Endothelial cell of umbilical vein (primary cell): Measurements from ENCODE around the gene MRPS27. TPM values are rescaled to one million over a fixed set of nuclear protein-coding genes. Genes with fewer than 3 reads are reported as not detected.

Source experiments
- BruUV-seq: library from RNA; stranded (reverse); fragments of 400-500 nt; replicated peaks from 2 replicates; lab custom pipeline; 2021; lab: Mats Ljungman, UMichigan
- CTCF ChIA-PET: fragments of 300-600, 350-600 bp; sonication (Branson Sonifier 250); formaldehyde crosslinking; loops from one replicate; lab custom pipeline; 2021; ENCODE audit warnings: antibody characterized with exemption, inconsistent platforms; lab: Charles Lee
- POLR2A ChIA-PET: fragments of 300-600, 350-600 bp; sonication (Branson Sonifier 250); formaldehyde crosslinking; loops from one replicate; lab custom pipeline; 2021; ENCODE audit warnings: antibody characterized with exemption, inconsistent platforms; lab: Charles Lee
- DNase-seq: peaks from one replicate; pipeline ENCODE4 v3.0.0-alpha.2; 2011; ENCODE audit warnings: low read depth, low spot score
- FAIRE-seq: peaks from 2 replicates; lab custom pipeline; 2011; peaks lifted over from hg19 to GRCh38; lab: Jason Lieb, UNC
- H2AFZ ChIP-seq: 2 replicates; pipeline ENCODE4 v1.6.0; 2012; ENCODE audit warnings: low read depth, low read length, control low read depth, inconsistent platforms
- H3K27ac ChIP-seq: 2 replicates; pipeline ENCODE4 v1.5.1; 2011; ENCODE audit warnings: low read depth, mild to moderate bottlenecking, control low read depth, low read length, moderate library complexity; ENCODE audit not compliant: insufficient read depth
- H3K27me3 ChIP-seq, 2 experiments: 2 replicates each; pipeline versions ENCODE4 v1.6.0 to v1.6.1; 2011; ENCODE audit warnings: low read length in 2 of 2, mixed read lengths in 1 of 2; ENCODE audit not compliant: control insufficient read depth in 2 of 2, insufficient read depth in 2 of 2
- H3K36me3 ChIP-seq, 2 experiments: 2 replicates in 1 of 2; 3 replicates in 1 of 2; pipeline ENCODE4 v1.5.1; 2011; ENCODE audit warnings: low read length in 2 of 2, mild to moderate bottlenecking in 1 of 2, moderate library complexity in 1 of 2; ENCODE audit not compliant: control insufficient read depth in 2 of 2, insufficient read depth in 2 of 2; ENCODE audit errors: extremely low read depth in 1 of 2
- H3K4me1 ChIP-seq: 3 replicates; pipeline ENCODE4 v1.5.1; 2011; ENCODE audit warnings: mild to moderate bottlenecking, low read length; ENCODE audit not compliant: control insufficient read depth, insufficient read depth; ENCODE audit errors: extremely low read depth
- H3K4me2 ChIP-seq: 2 replicates; pipeline ENCODE4 v1.6.1; 2011; ENCODE audit warnings: low read length, control low read depth, mixed read lengths; ENCODE audit not compliant: insufficient read depth
- H3K4me3 ChIP-seq, 3 experiments: fragments of 200-600 bp in 1 of 3; sonication (generic), shearing (Covaris generic) in 1 of 3; replicated peaks in 1 of 3; 2 replicates each; pipeline ENCODE4 v1.5.1; 2011 to 2016; ENCODE audit warnings: control low read depth in 3 of 3, low read length in 3 of 3, mild to moderate bottlenecking in 2 of 3, inconsistent platforms in 1 of 3, low read depth in 1 of 3, moderate library complexity in 1 of 3; ENCODE audit not compliant: insufficient read depth in 1 of 3
- H3K79me2 ChIP-seq: 2 replicates; pipeline ENCODE4 v1.6.0; 2012; ENCODE audit warnings: low read length, inconsistent platforms; ENCODE audit not compliant: control insufficient read depth, insufficient read depth
- H3K9ac ChIP-seq: replicated peaks from 2 replicates; pipeline ENCODE3; 2011; ENCODE audit warnings: low read length, control low read depth; ENCODE audit not compliant: insufficient read depth; ENCODE audit errors: extremely low read depth
- H3K9me1 ChIP-seq: replicated peaks from 3 replicates; pipeline ENCODE4 v1.6.0; 2011; ENCODE audit warnings: mild to moderate bottlenecking, low read length; ENCODE audit not compliant: control insufficient read depth, insufficient read depth; ENCODE audit errors: extremely low read depth
- H3K9me3 ChIP-seq: replicated peaks from 2 replicates; pipeline ENCODE4 v1.5.1; 2012; ENCODE audit warnings: low read length, inconsistent platforms; ENCODE audit not compliant: control insufficient read depth, insufficient read depth
- H4K20me1 ChIP-seq: replicated peaks from 2 replicates; pipeline ENCODE3; 2011; ENCODE audit warnings: mild to moderate bottlenecking, low read length; ENCODE audit not compliant: control insufficient read depth, insufficient read depth; ENCODE audit errors: extremely low read depth
- CTCF ChIP-seq, 2 donors: IDR thresholded peaks; 1 replicate in 1 of 2; 2 replicates in 1 of 2; pipeline ENCODE4 v1.5.1; 2011; ENCODE audit warnings: low read length in 2 of 2, mild to moderate bottlenecking in 2 of 2, moderate library complexity in 2 of 2, control low read depth in 1 of 2, inconsistent platforms in 1 of 2, low read depth in 1 of 2; ENCODE audit not compliant: insufficient read depth in 1 of 2; ENCODE audit errors: extremely low read depth in 1 of 2
- EZH2 ChIP-seq: IDR thresholded peaks from 2 replicates; pipeline ENCODE4 v1.6.1; 2012; ENCODE audit warnings: borderline replicate concordance, low read depth, mild to moderate bottlenecking, moderate library complexity, low read length, inconsistent platforms; ENCODE audit not compliant: severe bottlenecking
- FOS ChIP-seq: IDR thresholded peaks from 2 replicates; pipeline ENCODE4 v1.6.1; 2011; ENCODE audit warnings: mild to moderate bottlenecking, low read length, moderate library complexity, borderline replicate concordance; ENCODE audit not compliant: insufficient read depth
- GATA2 ChIP-seq: IDR thresholded peaks from 2 replicates; pipeline ENCODE4 v1.7.0; 2011; ENCODE audit warnings: low read depth, mild to moderate bottlenecking, moderate library complexity, mixed read lengths, low read length; ENCODE audit not compliant: insufficient read length, insufficient read depth
- JUN ChIP-seq: IDR thresholded peaks from 2 replicates; pipeline ENCODE4 v1.6.1; 2011; ENCODE audit warnings: borderline replicate concordance, low read depth; ENCODE audit not compliant: insufficient read length, insufficient read depth
- MYC ChIP-seq: IDR thresholded peaks from one replicate; pipeline ENCODE4 v1.6.1; 2011; ENCODE audit warnings: mild to moderate bottlenecking, low read depth, low read length
- POLR2A ChIP-seq: IDR thresholded peaks from 2 replicates; pipeline ENCODE4 v1.6.1; 2012; ENCODE audit warnings: low read depth, mild to moderate bottlenecking, control low read depth, low read length
- POLR2AphosphoS5 ChIP-seq: IDR thresholded peaks from 2 replicates; pipeline ENCODE4 v1.6.1; 2012; ENCODE audit warnings: low read depth, mild to moderate bottlenecking, control low read depth, low read length, moderate library complexity; ENCODE audit not compliant: insufficient read depth
- dilution Hi-C: fragments of 300-500 bp; cut with MboI; formaldehyde crosslinking; loops from one replicate; pipeline ENCODE4 v1.15.0; 2019; ENCODE audit warnings: low sequenced_read_pairs; ENCODE audit not compliant: extremely low pct_ligation_motif_present
- intact Hi-C: fragments of 100-400 bp; cut with micrococcal nuclease; formaldehyde crosslinking; loops from one replicate; pipeline ENCODE4 v1.10.0; 2022
- polyA plus RNA-seq, 4 experiments: library from polyadenylated mRNA; depleted of rRNA in 3 of 4; stranded (reverse) in 3 of 4; unstranded in 1 of 4; fragments of >200 nt; gene quantifications; 2 replicates each; pipeline versions ENCODE4 v1.2.1 to v1.2.3, GENCODE V29; 2011 to 2012; ENCODE audit warnings: missing spikeins in 1 of 4
- total RNA-seq: library from RNA; stranded (reverse); gene quantifications from 2 replicates; pipeline ENCODE4 v1.2.3, GENCODE V29; 2021
- TF ChIP-seq, protein P1 (sequence below): IDR thresholded peaks from 2 replicates; pipeline ENCODE4 v1.6.1; 2011; ENCODE audit not compliant: insufficient read depth, insufficient read length

The MRPS27 gene
- total and polyA plus RNA-seq, 2 donors (not counting 3 experiments of a cell fraction or from before 2014, with no cell fraction given), result 56.0 to 67.1 TPM

DNA sequence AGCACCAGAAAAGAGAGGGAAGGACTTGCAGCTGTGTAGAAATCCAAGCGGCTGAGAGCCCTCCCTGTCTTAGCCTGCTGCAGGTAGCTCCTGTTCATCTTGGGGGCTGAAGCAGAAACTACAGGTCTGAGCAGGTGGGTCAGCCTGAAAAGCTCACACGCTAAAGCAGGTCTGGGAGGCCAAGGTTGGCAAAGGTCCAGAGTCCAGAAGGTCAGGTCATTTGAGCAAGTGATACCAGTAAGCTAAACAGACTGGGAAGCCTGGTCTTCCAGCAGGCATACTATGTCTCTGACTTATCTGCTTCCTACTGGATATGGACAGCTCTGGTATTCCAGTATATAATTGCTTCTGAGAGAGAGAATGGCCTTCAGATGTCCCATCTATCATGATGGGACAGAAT lies 26.4 kb upstream of the MRPS27 start:
- TF ChIP-seq POLR2AphosphoS5 (no peak), MYC (no peak), POLR2A (no peak), CTCF (IDR thresholded peaks at IDR 0.05; ENCODE audit: extremely low read depth in 1 of 2, insufficient read depth in 1 of 2, low read depth in 1 of 2, low read length in 2 of 2) (no peak), FOS (no peak), EZH2 (no peak), GATA2 (no peak), JUN (no peak)
- TF ChIP-seq, protein P1, sequence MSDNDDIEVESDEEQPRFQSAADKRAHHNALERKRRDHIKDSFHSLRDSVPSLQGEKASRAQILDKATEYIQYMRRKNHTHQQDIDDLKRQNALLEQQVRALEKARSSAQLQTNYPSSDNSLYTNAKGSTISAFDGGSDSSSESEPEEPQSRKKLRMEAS, result no peak
- POLR2A ChIA-PET, result no interaction called here
- FAIRE-seq, result no peak
- CTCF ChIA-PET, result no interaction called here
- H3K4me1 ChIP-seq, result no peaks in the 10 kb centered on the region
- BruUV-seq, result no TSS peak
- no peaks in the 10 kb centered on the region for H3K9me1 ChIP-seq
- DNase-seq, result no peak
- no peaks in the 10 kb centered on the region for H3K9me3 ChIP-seq
- intact Hi-C loops, result no loop called here
- H3K4me3 ChIP-seq, result no peak overlapping the region
- no peaks in the 10 kb centered on the region for H4K20me1 ChIP-seq
- H3K9ac ChIP-seq, result no peak overlapping the region
- H3K79me2 ChIP-seq, result no peaks in the 10 kb centered on the region
- H3K27me3 ChIP-seq, result no peaks in the 10 kb centered on the region
- peaks cover 0 to 4% of the 10 kb centered on the region in 2 experiments for H3K36me3 ChIP-seq
- no peak overlapping the region for H3K4me2 ChIP-seq
- dilution Hi-C loops, result no loop called here
- H2AFZ ChIP-seq, result no peak overlapping the region
- no peak overlapping the region for H3K27ac ChIP-seq
